ENCODE measurements around the gene PRR16.

DNA sequence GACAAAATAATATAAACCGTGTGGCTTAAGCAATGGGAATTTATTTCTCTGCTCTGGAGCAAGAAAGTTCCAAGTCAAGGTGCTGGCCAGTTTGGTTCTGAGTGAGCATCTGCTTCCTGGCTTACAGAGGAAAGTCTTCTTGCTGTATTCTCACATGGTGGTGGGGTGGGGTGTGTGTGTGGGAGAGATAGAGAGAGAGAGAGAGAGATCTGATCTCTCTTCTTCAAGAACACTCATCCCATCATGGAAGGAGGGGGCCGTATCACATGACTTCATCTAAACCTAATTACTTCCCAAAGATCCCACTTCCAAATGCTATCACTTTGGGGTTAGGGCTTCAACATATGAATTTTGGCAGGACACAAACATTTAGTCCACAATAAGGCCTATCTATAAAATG lies 91.2 kb downstream of the PRR16 start:
- TF ChIP-seq, protein P1, sequence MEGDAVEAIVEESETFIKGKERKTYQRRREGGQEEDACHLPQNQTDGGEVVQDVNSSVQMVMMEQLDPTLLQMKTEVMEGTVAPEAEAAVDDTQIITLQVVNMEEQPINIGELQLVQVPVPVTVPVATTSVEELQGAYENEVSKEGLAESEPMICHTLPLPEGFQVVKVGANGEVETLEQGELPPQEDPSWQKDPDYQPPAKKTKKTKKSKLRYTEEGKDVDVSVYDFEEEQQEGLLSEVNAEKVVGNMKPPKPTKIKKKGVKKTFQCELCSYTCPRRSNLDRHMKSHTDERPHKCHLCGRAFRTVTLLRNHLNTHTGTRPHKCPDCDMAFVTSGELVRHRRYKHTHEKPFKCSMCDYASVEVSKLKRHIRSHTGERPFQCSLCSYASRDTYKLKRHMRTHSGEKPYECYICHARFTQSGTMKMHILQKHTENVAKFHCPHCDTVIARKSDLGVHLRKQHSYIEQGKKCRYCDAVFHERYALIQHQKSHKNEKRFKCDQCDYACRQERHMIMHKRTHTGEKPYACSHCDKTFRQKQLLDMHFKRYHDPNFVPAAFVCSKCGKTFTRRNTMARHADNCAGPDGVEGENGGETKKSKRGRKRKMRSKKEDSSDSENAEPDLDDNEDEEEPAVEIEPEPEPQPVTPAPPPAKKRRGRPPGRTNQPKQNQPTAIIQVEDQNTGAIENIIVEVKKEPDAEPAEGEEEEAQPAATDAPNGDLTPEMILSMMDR (IDR thresholded peaks at IDR 0.05), result no peak
- TF ChIP-seq POLR2A (IDR thresholded peaks at IDR 0.05) (no peak), POLR2AphosphoS5 (IDR thresholded peaks at IDR 0.05; ENCODE audit: insufficient read depth in 1 of 2, low read depth in 1 of 2) (no peak)
